ENCODE results near the gene ACTL9.

ACTL9 gene

GRCh38 chr19:8686549-8686948, 12.0 kb downstream of the ACTL9 start:
- TF ChIP-seq, protein P1, sequence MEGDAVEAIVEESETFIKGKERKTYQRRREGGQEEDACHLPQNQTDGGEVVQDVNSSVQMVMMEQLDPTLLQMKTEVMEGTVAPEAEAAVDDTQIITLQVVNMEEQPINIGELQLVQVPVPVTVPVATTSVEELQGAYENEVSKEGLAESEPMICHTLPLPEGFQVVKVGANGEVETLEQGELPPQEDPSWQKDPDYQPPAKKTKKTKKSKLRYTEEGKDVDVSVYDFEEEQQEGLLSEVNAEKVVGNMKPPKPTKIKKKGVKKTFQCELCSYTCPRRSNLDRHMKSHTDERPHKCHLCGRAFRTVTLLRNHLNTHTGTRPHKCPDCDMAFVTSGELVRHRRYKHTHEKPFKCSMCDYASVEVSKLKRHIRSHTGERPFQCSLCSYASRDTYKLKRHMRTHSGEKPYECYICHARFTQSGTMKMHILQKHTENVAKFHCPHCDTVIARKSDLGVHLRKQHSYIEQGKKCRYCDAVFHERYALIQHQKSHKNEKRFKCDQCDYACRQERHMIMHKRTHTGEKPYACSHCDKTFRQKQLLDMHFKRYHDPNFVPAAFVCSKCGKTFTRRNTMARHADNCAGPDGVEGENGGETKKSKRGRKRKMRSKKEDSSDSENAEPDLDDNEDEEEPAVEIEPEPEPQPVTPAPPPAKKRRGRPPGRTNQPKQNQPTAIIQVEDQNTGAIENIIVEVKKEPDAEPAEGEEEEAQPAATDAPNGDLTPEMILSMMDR (IDR thresholded peaks at IDR 0.05; ENCODE audit: insufficient read depth, low read depth, low read length, missing control alignments), result no peak

DNA sequence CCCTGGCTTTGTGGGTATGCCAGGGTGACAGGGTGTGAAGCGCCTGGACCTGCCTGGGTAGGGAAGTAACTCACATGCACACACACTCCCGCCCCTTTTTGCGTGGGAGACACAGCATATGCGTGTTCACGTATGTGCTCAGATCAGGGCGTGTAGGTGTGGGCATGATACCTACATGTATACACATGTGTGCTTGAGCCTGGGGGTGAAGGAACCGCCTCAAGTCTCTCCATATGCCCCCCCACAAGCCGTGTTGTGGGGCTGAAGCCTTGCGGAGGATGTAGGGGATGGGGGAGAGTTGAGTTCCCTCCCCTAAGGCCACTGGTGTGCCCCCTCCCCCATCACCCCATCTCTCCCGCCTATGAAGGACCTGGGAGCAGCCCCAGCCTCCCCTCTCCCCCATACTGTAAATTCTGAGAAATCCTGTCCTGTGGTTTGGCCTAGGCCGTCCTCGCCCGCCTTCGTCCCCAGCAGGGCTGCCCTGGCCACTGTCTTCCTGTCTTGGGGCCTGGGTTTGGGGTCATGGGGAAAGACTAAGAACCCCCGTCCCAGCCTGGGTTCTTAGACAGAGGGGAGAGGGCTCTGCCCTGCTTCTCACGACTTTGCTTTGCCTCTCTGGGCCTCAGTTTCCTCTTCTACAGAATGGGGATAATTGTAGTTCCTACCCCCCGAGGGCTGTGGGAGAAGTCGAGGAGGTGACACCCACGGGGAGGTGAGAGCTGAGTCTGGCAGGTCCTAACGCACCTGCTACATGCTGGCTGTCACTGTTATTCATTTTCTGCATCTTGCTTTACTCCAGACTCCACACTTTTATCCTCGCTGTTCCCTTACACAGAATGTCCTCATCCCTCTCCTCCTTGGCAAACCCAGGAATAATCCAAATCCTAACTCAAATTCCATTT, 14.3 kb downstream of the ACTL9 start:
- DNase-seq (ENCODE audit: low read depth), result no peak
- H3K4me3 ChIP-seq (ENCODE audit: low read depth, low read length), result no peak overlapping the region

More at GRCh38 chr19:8686549-8686948, 12.0 kb downstream of the ACTL9 start:
- DNase-seq (ENCODE audit: low read depth), result no peak
- H3K4me3 ChIP-seq (ENCODE audit: low read depth, low read length), result no peak overlapping the region

GRCh38 chr19:8682931-8683330, 15.7 kb downstream of the ACTL9 start:
- TF ChIP-seq, protein P1 (IDR thresholded peaks at IDR 0.05; ENCODE audit: insufficient read depth, low read depth, low read length, missing control alignments), result no peak
- no peak overlapping the region for H3K4me3 ChIP-seq (ENCODE audit: low read depth, low read length)
- DNase-seq (ENCODE audit: low read depth), result no peak

More for the DNA sequence above, 14.3 kb downstream of the ACTL9 start:
- TF ChIP-seq, protein P1 (IDR thresholded peaks at IDR 0.05; ENCODE audit: insufficient read depth, low read depth, low read length, missing control alignments), result no peak

DNA sequence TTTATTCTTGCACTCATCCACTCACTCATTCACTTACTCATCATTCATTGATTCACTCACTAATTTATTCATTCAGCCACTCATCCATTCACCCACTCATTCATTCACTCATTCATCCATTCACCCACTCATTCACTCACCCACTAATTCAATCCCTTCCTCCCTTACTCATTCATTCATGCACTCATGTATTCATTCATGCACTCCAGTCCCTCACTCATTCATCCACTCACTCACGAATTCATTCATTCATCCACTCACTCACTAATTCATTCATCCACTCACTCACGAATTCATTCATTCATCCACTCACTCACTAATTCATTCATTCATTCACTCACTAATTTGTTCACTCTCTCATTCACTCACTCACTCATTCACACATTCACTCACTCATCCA, 16.1 kb downstream of the ACTL9 start:
- TF ChIP-seq, protein P1 (IDR thresholded peaks at IDR 0.05; ENCODE audit: insufficient read depth, low read depth, low read length, missing control alignments), result no peak
- H3K4me3 ChIP-seq (ENCODE audit: low read depth, low read length), result no peak overlapping the region
- no peak for DNase-seq (ENCODE audit: low read depth)

GRCh38 chr19:8681345-8682029, 17.1 kb downstream of the ACTL9 start:
- H3K4me3 ChIP-seq (ENCODE audit: low read depth, low read length), result no peak overlapping the region
- no peak for DNase-seq (ENCODE audit: low read depth)
- TF ChIP-seq, protein P1 (IDR thresholded peaks at IDR 0.05; ENCODE audit: insufficient read depth, low read depth, low read length, missing control alignments), result no peak

- no peak overlapping the region for H3K4me3 ChIP-seq (ENCODE audit: low read depth, low read length)
- no peak for DNase-seq (ENCODE audit: low read depth)
- TF ChIP-seq, protein P1 (IDR thresholded peaks at IDR 0.05; ENCODE audit: insufficient read depth, low read depth, low read length, missing control alignments), result no peak
Observed at GRCh38 chr19:8680676-8681344, 17.8 kb downstream of the ACTL9 start.

Data from GM12865 (cell line).